GM13977 (cell line): ENCODE data around the gene SORL1.

ENCODE experiments used
- DNase-seq: peaks from one replicate; pipeline ENCODE4 v3.0.0; 2012; ENCODE audit warnings: low spot score
- in situ Hi-C: fragments of 300-500 bp; cut with MboI; formaldehyde crosslinking; loops from one replicate; pipeline ENCODE4 v1.12.0; 2022; ENCODE audit warnings: low sequenced_read_pairs, low pct_unique_long_range_greater_than_20kb, mixed read lengths, inconsistent platforms; ENCODE audit not compliant: unreplicated experiment
- TF ChIP-seq, protein P1 (sequence below): IDR thresholded peaks from 2 replicates; pipeline ENCODE4 v1.5.1; 2012; ENCODE audit warnings: mild to moderate bottlenecking, control low read depth; ENCODE audit not compliant: insufficient read depth; ENCODE audit errors: extremely low read depth, missing control alignments

Gene SORL1

DNA sequence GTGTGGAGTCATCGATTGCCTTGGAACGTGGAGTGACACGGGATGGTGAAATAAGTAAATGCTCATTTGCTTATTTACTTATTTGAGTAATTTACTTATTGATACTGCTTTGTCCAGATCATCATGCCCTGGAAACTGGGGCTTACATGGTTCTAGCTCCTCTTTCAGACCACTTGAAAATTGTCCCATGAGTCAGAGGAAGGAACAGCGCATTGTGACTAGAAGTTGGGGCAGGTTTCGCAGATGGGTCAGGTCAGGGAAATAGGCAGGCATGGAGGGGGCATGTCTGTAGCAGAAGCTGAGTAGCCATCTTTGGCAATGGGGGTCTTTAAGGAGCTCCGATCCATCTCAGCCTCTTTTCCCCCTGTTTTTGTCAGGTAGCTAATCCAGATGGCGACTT, 104.8 kb downstream of the SORL1 start:
- TF ChIP-seq, protein P1, sequence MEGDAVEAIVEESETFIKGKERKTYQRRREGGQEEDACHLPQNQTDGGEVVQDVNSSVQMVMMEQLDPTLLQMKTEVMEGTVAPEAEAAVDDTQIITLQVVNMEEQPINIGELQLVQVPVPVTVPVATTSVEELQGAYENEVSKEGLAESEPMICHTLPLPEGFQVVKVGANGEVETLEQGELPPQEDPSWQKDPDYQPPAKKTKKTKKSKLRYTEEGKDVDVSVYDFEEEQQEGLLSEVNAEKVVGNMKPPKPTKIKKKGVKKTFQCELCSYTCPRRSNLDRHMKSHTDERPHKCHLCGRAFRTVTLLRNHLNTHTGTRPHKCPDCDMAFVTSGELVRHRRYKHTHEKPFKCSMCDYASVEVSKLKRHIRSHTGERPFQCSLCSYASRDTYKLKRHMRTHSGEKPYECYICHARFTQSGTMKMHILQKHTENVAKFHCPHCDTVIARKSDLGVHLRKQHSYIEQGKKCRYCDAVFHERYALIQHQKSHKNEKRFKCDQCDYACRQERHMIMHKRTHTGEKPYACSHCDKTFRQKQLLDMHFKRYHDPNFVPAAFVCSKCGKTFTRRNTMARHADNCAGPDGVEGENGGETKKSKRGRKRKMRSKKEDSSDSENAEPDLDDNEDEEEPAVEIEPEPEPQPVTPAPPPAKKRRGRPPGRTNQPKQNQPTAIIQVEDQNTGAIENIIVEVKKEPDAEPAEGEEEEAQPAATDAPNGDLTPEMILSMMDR: no peak
- no peak for DNase-seq
- in situ Hi-C loops: no loop called here

DNA sequence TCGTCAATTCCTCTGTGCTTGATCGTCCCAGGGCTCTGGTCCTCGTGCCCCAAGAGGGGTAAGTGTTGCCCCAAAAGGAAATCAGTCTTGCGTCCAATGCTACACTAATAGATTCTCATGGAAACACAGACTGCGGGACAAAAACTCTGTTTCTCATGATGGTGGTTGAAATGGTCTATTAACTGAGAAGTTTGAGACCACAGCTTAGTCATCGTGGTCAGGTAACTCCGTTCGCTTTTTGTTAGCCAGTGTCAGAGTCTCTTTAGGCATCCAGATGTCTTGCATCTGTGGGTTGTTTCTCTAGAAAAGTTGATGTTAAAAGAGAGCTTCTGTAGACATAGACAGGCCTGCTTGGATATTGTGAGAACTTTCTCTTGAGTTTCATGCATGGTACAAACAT, 105.2 kb downstream of the SORL1 start:
- in situ Hi-C loops: no loop called here
- TF ChIP-seq, protein P1: no peak
- DNase-seq: peak; percentile 51

DNA sequence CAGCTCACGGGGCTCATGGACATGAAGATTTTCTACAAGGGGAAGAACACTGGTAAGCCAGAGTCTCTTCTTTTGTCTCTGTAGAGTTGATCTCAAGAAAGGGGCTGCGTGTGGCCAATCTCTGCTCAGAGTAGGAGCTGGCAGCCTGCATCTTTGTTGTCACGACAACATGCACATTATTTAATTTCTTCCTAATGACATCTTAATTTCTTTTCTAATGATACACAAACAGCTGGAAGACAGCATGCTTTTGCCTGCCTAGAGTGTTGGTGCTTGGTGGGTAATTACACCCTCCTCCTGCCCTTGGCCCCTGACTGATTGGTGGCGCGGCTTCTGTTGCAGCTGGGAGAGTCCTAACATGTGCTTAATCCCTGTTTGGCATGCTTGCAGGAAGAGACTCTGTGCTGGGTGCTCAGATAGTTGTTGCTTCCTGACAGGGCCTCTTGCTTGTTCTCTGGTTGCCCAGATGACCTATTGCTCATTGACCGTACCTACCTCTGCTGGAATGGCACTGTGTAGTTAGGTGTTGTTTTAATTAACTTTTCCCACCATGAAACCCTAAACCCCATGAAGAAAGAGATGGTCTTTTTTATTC, 107.6 kb downstream of the SORL1 start:
- in situ Hi-C loops: no loop called here
- no peak for DNase-seq
- TF ChIP-seq, protein P1: no peak

GRCh38 chr11:121560236-121560635, 108.1 kb downstream of the SORL1 start:
- TF ChIP-seq, protein P1: no peak
- in situ Hi-C loops: no loop called here
- DNase-seq: no peak

DNA sequence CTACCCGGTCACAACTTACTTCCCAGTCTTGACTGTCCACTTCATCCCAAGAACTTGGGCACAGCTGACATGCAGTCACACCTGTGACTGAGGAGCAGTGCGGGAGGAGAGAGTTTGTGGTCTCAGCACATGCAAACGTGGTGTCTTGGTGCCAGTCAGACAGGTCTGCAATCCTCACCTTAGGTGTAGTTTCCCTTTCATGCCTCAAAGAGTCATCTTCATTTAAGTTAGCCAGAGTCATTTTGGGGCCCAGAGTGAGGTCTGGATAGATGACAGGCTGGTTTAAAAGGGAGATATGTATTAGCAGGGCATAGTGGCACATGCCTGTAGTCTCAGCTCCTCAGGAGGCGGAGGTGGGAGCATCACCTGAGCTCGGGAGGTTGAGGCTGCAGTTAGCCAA, 109.1 kb downstream of the SORL1 start:
- in situ Hi-C loops: no loop called here
- TF ChIP-seq, protein P1: no peak
- DNase-seq: no peak

GRCh38 chr11:121561716-121562115, 109.6 kb downstream of the SORL1 start:
- in situ Hi-C loops: no loop called here
- TF ChIP-seq, protein P1: no peak
- no peak for DNase-seq
